SK-N-SH (cell line): ENCODE data around the gene CACNA2D3. TPM values are rescaled to one million over a fixed set of nuclear protein-coding genes. Genes with fewer than 3 reads are reported as not detected.

Source experiments
- CTCF ChIA-PET: fragments of 300-600, 350-600 bp; formaldehyde crosslinking; extraction: SDS; loops from one replicate; lab custom pipeline; 2021; lab: Yijun Ruan, JAX
- POLR2A ChIA-PET: fragments of 350-600 bp; sonication (Branson Sonifier 250); formaldehyde crosslinking; extraction: SDS; loops from one replicate; lab custom pipeline; 2020; ENCODE audit warnings: antibody characterized with exemption, inconsistent platforms; lab: Yijun Ruan, JAX
- DNase-seq: peaks from one replicate; pipeline ENCODE4 v3.0.0; 2012
- H2AFZ ChIP-seq: fragments of 200-600 bp; sonication (generic); 2 replicates; pipeline ENCODE4 v1.8.1; 2016; ENCODE audit warnings: antibody characterized with exemption, mild to moderate bottlenecking, low read depth
- H3F3A ChIP-seq: fragments of 200-600 bp; sonication (generic); replicated peaks from 2 replicates; pipeline ENCODE3; 2016; ENCODE audit warnings: antibody characterized with exemption, mild to moderate bottlenecking; ENCODE audit not compliant: insufficient read depth
- H3K27ac ChIP-seq, 2 experiments: fragments of 200-500 bp in 1 of 2; fragments of 200-600 bp in 1 of 2; sonication (Bioruptor generic) in 1 of 2; sonication (generic), shearing (Covaris generic) in 1 of 2; 2 replicates each; pipeline versions ENCODE4 v1.5.1 to v1.6.1; 2014 to 2016; ENCODE audit warnings: low read depth in 2 of 2, inconsistent platforms in 1 of 2, low read length in 1 of 2, mild to moderate bottlenecking in 1 of 2, mixed read lengths in 1 of 2
- H3K27me3 ChIP-seq: fragments of 200-600 bp; sonication (generic), shearing (Covaris generic); 2 replicates; pipeline ENCODE4 v1.6.1; 2016; ENCODE audit warnings: mixed run types; ENCODE audit not compliant: insufficient read depth
- H3K36me3 ChIP-seq, 2 experiments: fragments of 200-500 bp in 1 of 2; fragments of 200-600 bp in 1 of 2; sonication (Bioruptor generic) in 1 of 2; sonication (generic) in 1 of 2; replicated peaks in 1 of 2; 2 replicates each; pipeline versions ENCODE3 to v1.5.1; 2014 to 2016; ENCODE audit warnings: low read length in 1 of 2, mild to moderate bottlenecking in 1 of 2; ENCODE audit not compliant: insufficient read depth in 2 of 2, control insufficient read depth in 1 of 2
- H3K4me1 ChIP-seq, 2 experiments: fragments of 200-500 bp in 1 of 2; fragments of 200-600 bp in 1 of 2; sonication (Bioruptor generic) in 1 of 2; sonication (generic), shearing (Covaris generic) in 1 of 2; 2 replicates each; pipeline versions ENCODE4 v1.5.1 to v1.6.1; 2014 to 2016; ENCODE audit warnings: low read depth in 1 of 2, low read length in 1 of 2, mixed run types in 1 of 2; ENCODE audit not compliant: insufficient read depth in 2 of 2, control insufficient read depth in 1 of 2
- H3K4me2 ChIP-seq: fragments of 200-600 bp; sonication (generic), shearing (Covaris generic); 2 replicates; pipeline ENCODE4 v1.6.1; 2017; ENCODE audit warnings: mixed run types
- H3K4me3 ChIP-seq, 2 experiments: fragments of 200-500 bp in 1 of 2; fragments of 200-600 bp in 1 of 2; sonication (Bioruptor generic) in 1 of 2; sonication (generic), shearing (Covaris generic) in 1 of 2; 2 replicates each; pipeline versions ENCODE4 v1.5.1 to v1.8.1; 2014 to 2016; ENCODE audit warnings: low read depth in 2 of 2, inconsistent platforms in 1 of 2, low read length in 1 of 2, mild to moderate bottlenecking in 1 of 2, mixed read lengths in 1 of 2, moderate library complexity in 1 of 2
- H3K79me2 ChIP-seq: fragments of 200-600 bp; sonication (generic); 2 replicates; pipeline ENCODE4 v1.8.1; 2017; ENCODE audit warnings: mild to moderate bottlenecking; ENCODE audit not compliant: insufficient read depth
- H3K9ac ChIP-seq: fragments of 200-600 bp; sonication (generic); 2 replicates; pipeline ENCODE4 v1.6.1; 2017; ENCODE audit warnings: mixed run types
- H3K9me2 ChIP-seq: fragments of 200-600 bp; sonication (generic); 2 replicates; pipeline ENCODE4 v1.6.1; 2017; ENCODE audit warnings: mixed run types
- H3K9me3 ChIP-seq: fragments of 200-600 bp; sonication (generic); 2 replicates; pipeline ENCODE4 v1.6.1; 2017; ENCODE audit warnings: mixed run types, mild to moderate bottlenecking, moderate library complexity
- H4K20me1 ChIP-seq: fragments of 200-600 bp; sonication (generic); 2 replicates; pipeline ENCODE4 v1.6.1; 2017; ENCODE audit warnings: mild to moderate bottlenecking, mixed run types; ENCODE audit not compliant: insufficient read depth
- CHD2 ChIP-seq: fragments of 150-350 bp; IDR thresholded peaks from 2 replicates; pipeline ENCODE4 v1.6.1; 2018; ENCODE audit warnings: low read length; ENCODE audit not compliant: partially characterized antibody
- ELF1 ChIP-seq: IDR thresholded peaks from 2 replicates; pipeline ENCODE4 v1.4.0; 2012
- FOSL2 ChIP-seq: IDR thresholded peaks from 2 replicates; pipeline ENCODE4 v1.4.0; 2012; ENCODE audit warnings: low read depth, mild to moderate bottlenecking, moderate library complexity, borderline replicate concordance
- MXI1 ChIP-seq: IDR thresholded peaks from 2 replicates; pipeline ENCODE4 v1.6.1; 2012; ENCODE audit warnings: mild to moderate bottlenecking, low read depth, low read length, improper control_type of control experiment
- NRF1 ChIP-seq: IDR thresholded peaks from 2 replicates; pipeline ENCODE4 v1.6.1; 2012; ENCODE audit warnings: low read depth, mild to moderate bottlenecking, low read length
- RAD21 ChIP-seq: IDR thresholded peaks from 2 replicates; pipeline ENCODE4 v1.6.1; 2012; ENCODE audit warnings: mild to moderate bottlenecking, low read length
- RCOR1 ChIP-seq: fragments of 150-350 bp; IDR thresholded peaks from 2 replicates; pipeline ENCODE4 v1.6.1; 2017; ENCODE audit warnings: antibody characterized with exemption, low read length
- SMC3 ChIP-seq: IDR thresholded peaks from 2 replicates; pipeline ENCODE4 v1.6.1; 2012; ENCODE audit warnings: low read depth, low read length, improper control_type of control experiment
- TAF1 ChIP-seq: IDR thresholded peaks from 2 replicates; pipeline ENCODE4 v1.6.1; 2012; ENCODE audit warnings: low read depth, mild to moderate bottlenecking, low read length, moderate library complexity, borderline replicate concordance
- WGBS: methylation state at CpG from one replicate; pipeline ENCODE4 v1.1.6; 2017; ENCODE audit warnings: low lambda C conversion rate; 5-methylcytosine and 5-hydroxymethylcytosine counted together
- polyA plus RNA-seq, 3 experiments: library from polyadenylated mRNA; depleted of rRNA; stranded (reverse); fragments of >200 nt; gene quantifications; 2 replicates each; pipeline ENCODE4 v1.2.3, GENCODE V29; 2012
- TF ChIP-seq, protein P1 (sequence below): IDR thresholded peaks from 2 replicates; pipeline ENCODE4 v1.4.0; 2012; ENCODE audit warnings: low read depth, borderline replicate concordance
- TF ChIP-seq, protein P2 (sequence below): IDR thresholded peaks from 2 replicates; pipeline ENCODE4; 2012
- TF ChIP-seq, protein P3 (sequence below): IDR thresholded peaks from 2 replicates; pipeline ENCODE4 v1.4.0; 2012; ENCODE audit warnings: low read depth
- TF ChIP-seq, protein P4 (sequence below): fragments of 150-350 bp; IDR thresholded peaks from 2 replicates; pipeline ENCODE4 v1.6.1; 2017; ENCODE audit warnings: antibody characterized with exemption, low read length, low read depth, borderline replicate concordance

CACNA2D3 gene
- polyA plus RNA-seq, 1 of the 3 experiments (the other 2 are of a cell fraction), result 0.15 TPM

DNA sequence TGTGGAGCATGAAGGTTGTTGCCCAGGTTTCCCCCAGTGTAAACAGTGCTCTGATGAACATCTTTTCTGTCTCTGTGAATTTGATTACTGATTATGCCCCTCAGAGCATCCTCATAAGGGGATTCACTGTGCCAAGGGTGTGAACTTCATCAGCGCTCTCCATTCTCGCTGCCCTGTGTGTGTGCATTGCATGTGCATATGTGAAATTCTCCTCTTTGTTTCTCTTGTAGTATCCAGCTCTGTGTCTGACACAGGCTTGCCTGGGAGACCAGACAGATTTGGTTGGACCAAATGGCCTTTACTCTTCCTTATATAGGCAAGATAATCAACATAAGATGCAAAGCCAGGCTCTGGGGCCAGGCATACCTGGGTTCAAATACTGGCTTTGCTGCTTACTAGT lies 21.9 kb downstream of the CACNA2D3 start (continued):
- TF ChIP-seq, protein P1, sequence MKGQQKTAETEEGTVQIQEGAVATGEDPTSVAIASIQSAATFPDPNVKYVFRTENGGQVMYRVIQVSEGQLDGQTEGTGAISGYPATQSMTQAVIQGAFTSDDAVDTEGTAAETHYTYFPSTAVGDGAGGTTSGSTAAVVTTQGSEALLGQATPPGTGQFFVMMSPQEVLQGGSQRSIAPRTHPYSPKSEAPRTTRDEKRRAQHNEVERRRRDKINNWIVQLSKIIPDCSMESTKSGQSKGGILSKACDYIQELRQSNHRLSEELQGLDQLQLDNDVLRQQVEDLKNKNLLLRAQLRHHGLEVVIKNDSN, result no peak
- TF ChIP-seq, protein P2, sequence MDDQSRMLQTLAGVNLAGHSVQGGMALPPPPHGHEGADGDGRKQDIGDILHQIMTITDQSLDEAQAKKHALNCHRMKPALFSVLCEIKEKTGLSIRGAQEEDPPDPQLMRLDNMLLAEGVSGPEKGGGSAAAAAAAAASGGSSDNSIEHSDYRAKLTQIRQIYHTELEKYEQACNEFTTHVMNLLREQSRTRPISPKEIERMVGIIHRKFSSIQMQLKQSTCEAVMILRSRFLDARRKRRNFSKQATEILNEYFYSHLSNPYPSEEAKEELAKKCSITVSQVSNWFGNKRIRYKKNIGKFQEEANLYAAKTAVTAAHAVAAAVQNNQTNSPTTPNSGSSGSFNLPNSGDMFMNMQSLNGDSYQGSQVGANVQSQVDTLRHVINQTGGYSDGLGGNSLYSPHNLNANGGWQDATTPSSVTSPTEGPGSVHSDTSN, result no peak
- TF ChIP-seq, protein P3, sequence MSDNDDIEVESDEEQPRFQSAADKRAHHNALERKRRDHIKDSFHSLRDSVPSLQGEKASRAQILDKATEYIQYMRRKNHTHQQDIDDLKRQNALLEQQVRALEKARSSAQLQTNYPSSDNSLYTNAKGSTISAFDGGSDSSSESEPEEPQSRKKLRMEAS, result no peak
- no peak for TF ChIP-seq RCOR1
- no peak for TF ChIP-seq FOSL2
- TF ChIP-seq CHD2, result no peak
- TF ChIP-seq, protein P4, sequence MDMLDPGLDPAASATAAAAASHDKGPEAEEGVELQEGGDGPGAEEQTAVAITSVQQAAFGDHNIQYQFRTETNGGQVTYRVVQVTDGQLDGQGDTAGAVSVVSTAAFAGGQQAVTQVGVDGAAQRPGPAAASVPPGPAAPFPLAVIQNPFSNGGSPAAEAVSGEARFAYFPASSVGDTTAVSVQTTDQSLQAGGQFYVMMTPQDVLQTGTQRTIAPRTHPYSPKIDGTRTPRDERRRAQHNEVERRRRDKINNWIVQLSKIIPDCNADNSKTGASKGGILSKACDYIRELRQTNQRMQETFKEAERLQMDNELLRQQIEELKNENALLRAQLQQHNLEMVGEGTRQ, result no peak
- TF ChIP-seq ELF1, result no peak
- TF ChIP-seq TAF1, result no peak

DNA sequence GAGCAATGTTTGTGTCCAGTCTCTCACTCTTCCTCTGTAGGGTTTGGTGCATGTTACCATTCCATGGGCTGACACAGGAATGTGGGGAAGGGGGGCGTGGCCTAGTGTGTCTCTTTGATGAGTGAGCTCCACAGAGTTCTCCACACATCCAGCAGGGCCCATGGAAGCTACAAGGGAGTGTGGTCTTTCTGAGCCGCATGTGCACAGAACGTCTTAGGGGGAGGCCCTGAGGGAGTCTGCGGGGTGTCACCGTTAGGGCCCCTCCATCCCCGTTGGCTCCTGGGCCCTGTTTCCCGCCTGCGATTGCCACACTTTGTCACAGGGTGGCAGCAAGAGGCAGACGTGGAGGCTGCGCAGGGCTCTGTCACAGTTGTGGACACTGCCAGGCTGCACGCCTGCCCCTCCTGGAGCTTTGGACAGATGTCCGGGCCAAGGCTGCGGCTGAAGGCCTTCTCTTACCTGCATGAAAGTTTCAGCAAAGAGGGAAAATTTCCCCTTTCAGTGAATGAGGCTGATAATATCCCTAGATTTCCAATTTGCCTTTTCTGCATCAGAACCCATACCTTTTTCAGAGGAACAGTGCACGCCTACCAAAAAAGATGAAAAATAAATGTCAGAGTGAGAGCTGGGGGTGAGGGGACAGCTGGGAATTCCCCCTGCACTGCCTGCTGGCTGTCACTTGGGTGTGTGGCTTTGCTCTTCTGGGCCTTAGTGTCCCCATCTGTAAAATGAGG lies 24.3 kb downstream of the CACNA2D3 start:
- peak overlapping the region in 1 of 2 experiments; percentile 29; a peak in 2 of 4 replicates for H3K4me3 ChIP-seq
- H3K36me3 ChIP-seq, result no peaks in the 10 kb centered on the region
- peak; percentile 82 for DNase-seq
- WGBS, result 16% methylated on average over 10 of the region's 14 CpGs
- TF ChIP-seq MXI1 (peak; percentile 52; the same call in 1 of the 2 replicates), CHD2 (no peak), TAF1 (no peak), NRF1 (peak; percentile 23; the same call in 1 of the 2 replicates), RAD21 (peak; percentile 86), SMC3 (peak; percentile 64)
- no peak overlapping the region for H2AFZ ChIP-seq
- peaks cover 0 to 2% of the 10 kb centered on the region in 2 experiments; a peak in 1 of 4 replicates for H3K4me1 ChIP-seq
- H3K4me2 ChIP-seq, result no peak overlapping the region
- H3K27ac ChIP-seq, result no peak overlapping the region
- no peaks in the 10 kb centered on the region for H3K27me3 ChIP-seq
- no peaks in the 10 kb centered on the region for H3K9me3 ChIP-seq
- POLR2A ChIA-PET, result no interaction called here
- H3F3A ChIP-seq, result no peaks in the 10 kb centered on the region
- no peaks in the 10 kb centered on the region for H4K20me1 ChIP-seq
- no peaks in the 10 kb centered on the region for H3K79me2 ChIP-seq
- CTCF ChIA-PET, result interaction anchor here (0.6 to 3.9 kb wide), 49 partner anchors 9 to 1019 kb away, joined by 3 to 54 read pairs (median 3); partner anchors contain the start of gene CACNA2D3
- H3K9me2 ChIP-seq, result no peaks in the 10 kb centered on the region
- no peak overlapping the region for H3K9ac ChIP-seq
